SK-N-SH (cell line): Measurements from ENCODE around the gene ITGB5. TPM values are rescaled to one million over a fixed set of nuclear protein-coding genes. Genes with fewer than 3 reads are reported as not detected.

Experiments used
- CTCF ChIA-PET: fragments of 300-600, 350-600 bp; formaldehyde crosslinking; extraction: SDS; loops from one replicate; lab custom pipeline; 2021; lab: Yijun Ruan, JAX
- POLR2A ChIA-PET: fragments of 350-600 bp; sonication (Branson Sonifier 250); formaldehyde crosslinking; extraction: SDS; loops from one replicate; lab custom pipeline; 2020; ENCODE audit warnings: antibody characterized with exemption, inconsistent platforms; lab: Yijun Ruan, JAX
- DNase-seq: peaks from one replicate; pipeline ENCODE4 v3.0.0; 2012
- H2AFZ ChIP-seq: fragments of 200-600 bp; sonication (generic); 2 replicates; pipeline ENCODE4 v1.8.1; 2016; ENCODE audit warnings: antibody characterized with exemption, mild to moderate bottlenecking, low read depth
- H3F3A ChIP-seq: fragments of 200-600 bp; sonication (generic); replicated peaks from 2 replicates; pipeline ENCODE3; 2016; ENCODE audit warnings: antibody characterized with exemption, mild to moderate bottlenecking; ENCODE audit not compliant: insufficient read depth
- H3K27ac ChIP-seq, 2 experiments: fragments of 200-500 bp in 1 of 2; fragments of 200-600 bp in 1 of 2; sonication (Bioruptor generic) in 1 of 2; sonication (generic), shearing (Covaris generic) in 1 of 2; 2 replicates each; pipeline versions ENCODE4 v1.5.1 to v1.6.1; 2014 to 2016; ENCODE audit warnings: low read depth in 2 of 2, inconsistent platforms in 1 of 2, low read length in 1 of 2, mild to moderate bottlenecking in 1 of 2, mixed read lengths in 1 of 2
- H3K27me3 ChIP-seq: fragments of 200-600 bp; sonication (generic), shearing (Covaris generic); 2 replicates; pipeline ENCODE4 v1.6.1; 2016; ENCODE audit warnings: mixed run types; ENCODE audit not compliant: insufficient read depth
- H3K36me3 ChIP-seq, 2 experiments: fragments of 200-500 bp in 1 of 2; fragments of 200-600 bp in 1 of 2; sonication (Bioruptor generic) in 1 of 2; sonication (generic) in 1 of 2; replicated peaks in 1 of 2; 2 replicates each; pipeline versions ENCODE3 to v1.5.1; 2014 to 2016; ENCODE audit warnings: low read length in 1 of 2, mild to moderate bottlenecking in 1 of 2; ENCODE audit not compliant: insufficient read depth in 2 of 2, control insufficient read depth in 1 of 2
- H3K4me1 ChIP-seq, 2 experiments: fragments of 200-500 bp in 1 of 2; fragments of 200-600 bp in 1 of 2; sonication (Bioruptor generic) in 1 of 2; sonication (generic), shearing (Covaris generic) in 1 of 2; 2 replicates each; pipeline versions ENCODE4 v1.5.1 to v1.6.1; 2014 to 2016; ENCODE audit warnings: low read depth in 1 of 2, low read length in 1 of 2, mixed run types in 1 of 2; ENCODE audit not compliant: insufficient read depth in 2 of 2, control insufficient read depth in 1 of 2
- H3K4me2 ChIP-seq: fragments of 200-600 bp; sonication (generic), shearing (Covaris generic); 2 replicates; pipeline ENCODE4 v1.6.1; 2017; ENCODE audit warnings: mixed run types
- H3K4me3 ChIP-seq, 2 experiments: fragments of 200-500 bp in 1 of 2; fragments of 200-600 bp in 1 of 2; sonication (Bioruptor generic) in 1 of 2; sonication (generic), shearing (Covaris generic) in 1 of 2; 2 replicates each; pipeline versions ENCODE4 v1.5.1 to v1.8.1; 2014 to 2016; ENCODE audit warnings: low read depth in 2 of 2, inconsistent platforms in 1 of 2, low read length in 1 of 2, mild to moderate bottlenecking in 1 of 2, mixed read lengths in 1 of 2, moderate library complexity in 1 of 2
- H3K79me2 ChIP-seq: fragments of 200-600 bp; sonication (generic); 2 replicates; pipeline ENCODE4 v1.8.1; 2017; ENCODE audit warnings: mild to moderate bottlenecking; ENCODE audit not compliant: insufficient read depth
- H3K9ac ChIP-seq: fragments of 200-600 bp; sonication (generic); 2 replicates; pipeline ENCODE4 v1.6.1; 2017; ENCODE audit warnings: mixed run types
- H3K9me2 ChIP-seq: fragments of 200-600 bp; sonication (generic); 2 replicates; pipeline ENCODE4 v1.6.1; 2017; ENCODE audit warnings: mixed run types
- H3K9me3 ChIP-seq: fragments of 200-600 bp; sonication (generic); 2 replicates; pipeline ENCODE4 v1.6.1; 2017; ENCODE audit warnings: mixed run types, mild to moderate bottlenecking, moderate library complexity
- H4K20me1 ChIP-seq: fragments of 200-600 bp; sonication (generic); 2 replicates; pipeline ENCODE4 v1.6.1; 2017; ENCODE audit warnings: mild to moderate bottlenecking, mixed run types; ENCODE audit not compliant: insufficient read depth
- CHD2 ChIP-seq: fragments of 150-350 bp; IDR thresholded peaks from 2 replicates; pipeline ENCODE4 v1.6.1; 2018; ENCODE audit warnings: low read length; ENCODE audit not compliant: partially characterized antibody
- ELF1 ChIP-seq: IDR thresholded peaks from 2 replicates; pipeline ENCODE4 v1.4.0; 2012
- EZH2phosphoT487 ChIP-seq: fragments of 200-600 bp; sonication (generic); IDR thresholded peaks from 2 replicates; pipeline ENCODE4 v1.6.1; 2017; ENCODE audit warnings: low read depth, mixed run types, mild to moderate bottlenecking, antibody characterized with exemption, moderate library complexity, borderline replicate concordance
- FOSL2 ChIP-seq: IDR thresholded peaks from 2 replicates; pipeline ENCODE4 v1.4.0; 2012; ENCODE audit warnings: low read depth, mild to moderate bottlenecking, moderate library complexity, borderline replicate concordance
- FOXJ3 ChIP-seq: sonication (generic); formaldehyde crosslinking; IDR thresholded peaks from 2 replicates; pipeline ENCODE4 v1.5.1; 2020; ENCODE audit warnings: mild to moderate bottlenecking, missing genetic modification reagents
- FOXM1 ChIP-seq: IDR thresholded peaks from 2 replicates; pipeline ENCODE4 v1.4.0; 2012; ENCODE audit warnings: low read depth, mild to moderate bottlenecking
- GABPA ChIP-seq: IDR thresholded peaks from 2 replicates; pipeline ENCODE4 v1.4.0; 2012; ENCODE audit warnings: low read depth, mild to moderate bottlenecking
- JUND ChIP-seq: IDR thresholded peaks from 2 replicates; pipeline ENCODE4 v1.4.0; 2012
- MXI1 ChIP-seq: IDR thresholded peaks from 2 replicates; pipeline ENCODE4 v1.6.1; 2012; ENCODE audit warnings: mild to moderate bottlenecking, low read depth, low read length, improper control_type of control experiment
- NFIC ChIP-seq: IDR thresholded peaks from 2 replicates; pipeline ENCODE4 v1.4.0; 2012; ENCODE audit warnings: borderline replicate concordance
- POLR2AphosphoS5 ChIP-seq: IDR thresholded peaks from 2 replicates; pipeline ENCODE4 v1.6.1; 2012; ENCODE audit warnings: low read depth, low read length
- RCOR1 ChIP-seq: fragments of 150-350 bp; IDR thresholded peaks from 2 replicates; pipeline ENCODE4 v1.6.1; 2017; ENCODE audit warnings: antibody characterized with exemption, low read length
- RXRA ChIP-seq: IDR thresholded peaks from 2 replicates; pipeline ENCODE4 v1.4.0; 2012; ENCODE audit warnings: low read depth, mild to moderate bottlenecking, borderline replicate concordance
- TAF1 ChIP-seq: IDR thresholded peaks from 2 replicates; pipeline ENCODE4 v1.6.1; 2012; ENCODE audit warnings: low read depth, mild to moderate bottlenecking, low read length, moderate library complexity, borderline replicate concordance
- TCF12 ChIP-seq: IDR thresholded peaks from 2 replicates; pipeline ENCODE4 v1.4.0; 2012
- TEAD4 ChIP-seq: IDR thresholded peaks from 2 replicates; pipeline ENCODE4 v1.4.0; 2012; ENCODE audit warnings: mild to moderate bottlenecking, borderline replicate concordance; ENCODE audit not compliant: insufficient read depth
- YY1 ChIP-seq: IDR thresholded peaks from 2 replicates; pipeline ENCODE4 v1.4.0; 2012; ENCODE audit warnings: low read depth, mild to moderate bottlenecking
- WGBS: methylation state at CpG from one replicate; pipeline ENCODE4 v1.1.6; 2017; ENCODE audit warnings: low lambda C conversion rate; 5-methylcytosine and 5-hydroxymethylcytosine counted together
- polyA plus RNA-seq, 3 experiments: library from polyadenylated mRNA; depleted of rRNA; stranded (reverse); fragments of >200 nt; gene quantifications; 2 replicates each; pipeline ENCODE4 v1.2.3, GENCODE V29; 2012
- TF ChIP-seq, protein P1 (sequence below): IDR thresholded peaks from 2 replicates; pipeline ENCODE4 v1.4.0; 2012; ENCODE audit warnings: low read depth, borderline replicate concordance
- TF ChIP-seq, protein P2 (sequence below): IDR thresholded peaks from 2 replicates; pipeline ENCODE4 v1.4.0; 2012; ENCODE audit warnings: low read depth
- TF ChIP-seq, protein P3 (sequence below): fragments of 150-350 bp; IDR thresholded peaks from 2 replicates; pipeline ENCODE4 v1.6.1; 2016; ENCODE audit warnings: mild to moderate bottlenecking, low read depth, low read length
- TF ChIP-seq, protein P4 (sequence below): fragments of 200-600 bp; sonication (generic); IDR thresholded peaks from 2 replicates; pipeline ENCODE4 v1.6.1; 2017; ENCODE audit warnings: antibody characterized with exemption, mild to moderate bottlenecking, moderate library complexity

ITGB5 gene
- polyA plus RNA-seq, 1 of the 3 experiments (the other 2 are of a cell fraction), result 481 TPM

DNA sequence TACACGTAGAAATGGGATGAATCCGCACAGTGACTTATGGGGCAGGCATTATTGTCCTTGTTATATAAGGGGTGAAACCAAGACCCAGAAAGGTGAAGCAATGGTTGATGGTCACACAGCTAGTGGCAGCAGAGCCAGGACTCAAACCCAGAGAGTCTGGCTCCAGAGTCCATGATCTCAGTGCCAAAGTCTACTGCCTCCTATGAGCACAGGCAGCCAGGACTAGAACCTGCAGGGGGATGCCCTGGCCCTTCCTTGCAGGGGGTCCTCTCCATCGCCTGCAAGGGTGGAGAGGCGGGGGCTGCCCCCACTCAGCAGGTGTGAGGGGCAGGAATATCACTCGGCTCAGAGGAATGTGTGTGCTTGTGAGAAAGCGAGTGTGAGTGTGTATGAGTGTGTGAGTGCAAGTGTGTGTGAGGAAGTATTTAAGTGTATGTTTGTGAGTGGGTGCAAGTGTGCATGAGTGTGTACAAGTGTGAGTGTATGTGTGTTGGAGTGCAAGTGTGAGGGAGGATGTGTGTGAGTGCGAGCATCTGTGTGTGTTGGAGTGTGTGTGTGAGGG is 112.2 kb downstream of the ITGB5 start:
- no peak for TF ChIP-seq TAF1
- no peak for TF ChIP-seq ELF1
- no peak for TF ChIP-seq EZH2phosphoT487
- TF ChIP-seq RCOR1, result no peak
- TF ChIP-seq, protein P1, sequence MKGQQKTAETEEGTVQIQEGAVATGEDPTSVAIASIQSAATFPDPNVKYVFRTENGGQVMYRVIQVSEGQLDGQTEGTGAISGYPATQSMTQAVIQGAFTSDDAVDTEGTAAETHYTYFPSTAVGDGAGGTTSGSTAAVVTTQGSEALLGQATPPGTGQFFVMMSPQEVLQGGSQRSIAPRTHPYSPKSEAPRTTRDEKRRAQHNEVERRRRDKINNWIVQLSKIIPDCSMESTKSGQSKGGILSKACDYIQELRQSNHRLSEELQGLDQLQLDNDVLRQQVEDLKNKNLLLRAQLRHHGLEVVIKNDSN, result no peak
- TF ChIP-seq TCF12, result no peak
- TF ChIP-seq FOXJ3 (CRISPR knock-in tag), result no peak
- TF ChIP-seq RXRA, result no peak
- TF ChIP-seq MXI1, result no peak
- TF ChIP-seq CHD2, result no peak
- no peak for TF ChIP-seq FOXM1
- no peaks in the 10 kb centered on the region for H3K9me3 ChIP-seq
- ChIA-PET CTCF (interaction anchor here (0.6 to 1.5 kb wide), 4 partner anchors 14 to 161 kb away, joined by 3 to 9 read pairs (median 4); no protein-coding TSS in a partner anchor), POLR2A (no interaction called here)
- peaks cover 11% of the 10 kb centered on the region; the same call in 1 of the 2 replicates for H3K79me2 ChIP-seq
- no peaks in the 10 kb centered on the region for H3K27me3 ChIP-seq
- H2AFZ ChIP-seq, result no peak overlapping the region
- H3K9ac ChIP-seq, result no peak overlapping the region; the same call in 1 of the 2 replicates
- no peak overlapping the region for H3K4me3 ChIP-seq
- no peak for DNase-seq
- H3F3A ChIP-seq, result peaks cover 37% of the 10 kb centered on the region
- H3K27ac ChIP-seq, result peak overlapping the region; percentile 55 to 97
- no peaks in the 10 kb centered on the region for H3K9me2 ChIP-seq
- 86% methylated on average over 7 of the region's 7 CpGs for WGBS
- peaks cover 17 to 30% of the 10 kb centered on the region in 2 experiments for H3K36me3 ChIP-seq
- H3K4me1 ChIP-seq, result peaks cover 44 to 88% of the 10 kb centered on the region in 2 experiments
- peaks cover 6% of the 10 kb centered on the region; the same call in 1 of the 2 replicates for H4K20me1 ChIP-seq
- H3K4me2 ChIP-seq, result peak overlapping the region; percentile 22; the same call in 1 of the 2 replicates

DNA sequence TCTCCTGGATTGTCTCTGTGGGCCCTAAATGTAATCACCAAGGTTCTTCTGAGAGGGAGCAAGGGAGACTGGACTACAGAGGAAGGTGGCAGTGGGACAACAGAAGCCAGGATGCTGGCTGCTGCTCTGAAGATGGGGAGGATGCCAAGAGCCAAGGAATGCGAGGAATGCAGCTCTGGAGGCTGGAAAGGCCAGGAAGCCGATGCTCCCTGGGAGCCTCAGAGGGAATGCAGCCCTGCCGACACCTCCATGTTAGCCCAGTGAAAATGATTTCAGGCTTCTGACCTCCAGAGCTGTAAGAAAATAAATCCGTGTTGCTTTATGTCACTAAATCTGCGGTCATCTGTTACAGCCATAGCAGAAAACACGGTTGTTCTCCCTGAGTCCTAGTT is 112.8 kb downstream of the ITGB5 start:
- Histone ChIP-seq H3K9me2 (no peaks in the 10 kb centered on the region), H4K20me1 (peaks cover 6% of the 10 kb centered on the region; the same call in 1 of the 2 replicates), H3K9me3 (no peaks in the 10 kb centered on the region), H3F3A (peaks cover 37% of the 10 kb centered on the region), H3K79me2 (peaks cover 11% of the 10 kb centered on the region; the same call in 1 of the 2 replicates), H2AFZ (no peak overlapping the region), H3K4me1 (peaks cover 44 to 91% of the 10 kb centered on the region in 2 experiments), H3K4me3 (no peak overlapping the region), H3K36me3 (peaks cover 23 to 30% of the 10 kb centered on the region in 2 experiments), H3K27ac (peak overlapping the region; percentile 55 to 97), H3K27me3 (no peaks in the 10 kb centered on the region), H3K4me2 (peak overlapping the region; percentile 22; the same call in 1 of the 2 replicates), H3K9ac (no peak overlapping the region; the same call in 1 of the 2 replicates)
- ChIA-PET POLR2A (no interaction called here), CTCF (interaction anchor here (1.1 to 1.5 kb wide), 4 partner anchors 12 to 127 kb away, joined by 3 to 9 read pairs (median 4); no protein-coding TSS in a partner anchor)
- 40% methylated on average over 6 of the region's 6 CpGs for WGBS
- no peak for DNase-seq
- no peak for TF ChIP-seq MXI1
- TF ChIP-seq, protein P2, sequence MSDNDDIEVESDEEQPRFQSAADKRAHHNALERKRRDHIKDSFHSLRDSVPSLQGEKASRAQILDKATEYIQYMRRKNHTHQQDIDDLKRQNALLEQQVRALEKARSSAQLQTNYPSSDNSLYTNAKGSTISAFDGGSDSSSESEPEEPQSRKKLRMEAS, result peak; percentile 66; the same call in 1 of the 2 replicates
- peak; percentile 98 for TF ChIP-seq NFIC
- no peak for TF ChIP-seq JUND
- TF ChIP-seq, protein P1, result no peak
- TF ChIP-seq FOSL2, result no peak; the same call in 1 of the 2 replicates
- TF ChIP-seq ELF1, result no peak
- TF ChIP-seq, protein P3, sequence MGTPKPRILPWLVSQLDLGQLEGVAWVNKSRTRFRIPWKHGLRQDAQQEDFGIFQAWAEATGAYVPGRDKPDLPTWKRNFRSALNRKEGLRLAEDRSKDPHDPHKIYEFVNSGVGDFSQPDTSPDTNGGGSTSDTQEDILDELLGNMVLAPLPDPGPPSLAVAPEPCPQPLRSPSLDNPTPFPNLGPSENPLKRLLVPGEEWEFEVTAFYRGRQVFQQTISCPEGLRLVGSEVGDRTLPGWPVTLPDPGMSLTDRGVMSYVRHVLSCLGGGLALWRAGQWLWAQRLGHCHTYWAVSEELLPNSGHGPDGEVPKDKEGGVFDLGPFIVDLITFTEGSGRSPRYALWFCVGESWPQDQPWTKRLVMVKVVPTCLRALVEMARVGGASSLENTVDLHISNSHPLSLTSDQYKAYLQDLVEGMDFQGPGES, result no peak
- no peak for TF ChIP-seq CHD2
- peak; percentile 100 for TF ChIP-seq TEAD4
- peak; percentile 96 for TF ChIP-seq TCF12
- no peak for TF ChIP-seq GABPA
- TF ChIP-seq YY1, result peak; percentile 40
- peak; percentile 33; the same call in 1 of the 2 replicates for TF ChIP-seq POLR2AphosphoS5
- TF ChIP-seq, protein P4, sequence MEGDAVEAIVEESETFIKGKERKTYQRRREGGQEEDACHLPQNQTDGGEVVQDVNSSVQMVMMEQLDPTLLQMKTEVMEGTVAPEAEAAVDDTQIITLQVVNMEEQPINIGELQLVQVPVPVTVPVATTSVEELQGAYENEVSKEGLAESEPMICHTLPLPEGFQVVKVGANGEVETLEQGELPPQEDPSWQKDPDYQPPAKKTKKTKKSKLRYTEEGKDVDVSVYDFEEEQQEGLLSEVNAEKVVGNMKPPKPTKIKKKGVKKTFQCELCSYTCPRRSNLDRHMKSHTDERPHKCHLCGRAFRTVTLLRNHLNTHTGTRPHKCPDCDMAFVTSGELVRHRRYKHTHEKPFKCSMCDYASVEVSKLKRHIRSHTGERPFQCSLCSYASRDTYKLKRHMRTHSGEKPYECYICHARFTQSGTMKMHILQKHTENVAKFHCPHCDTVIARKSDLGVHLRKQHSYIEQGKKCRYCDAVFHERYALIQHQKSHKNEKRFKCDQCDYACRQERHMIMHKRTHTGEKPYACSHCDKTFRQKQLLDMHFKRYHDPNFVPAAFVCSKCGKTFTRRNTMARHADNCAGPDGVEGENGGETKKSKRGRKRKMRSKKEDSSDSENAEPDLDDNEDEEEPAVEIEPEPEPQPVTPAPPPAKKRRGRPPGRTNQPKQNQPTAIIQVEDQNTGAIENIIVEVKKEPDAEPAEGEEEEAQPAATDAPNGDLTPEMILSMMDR, result no peak
